Upper lobe of left lung (tissue), 6 donors: ENCODE results near the gene SDK2. TPM values are rescaled to one million over a fixed set of nuclear protein-coding genes. Genes with fewer than 3 reads are reported as not detected.
A peak's percentile ranks its signal among the peaks of the same experiment; 100 is the strongest.
"Not testable (repeated sequence)": the region's sequence is repeated elsewhere in the genome, so short reads cannot be mapped to it uniquely, and the experiment has no call there.

ENCODE experiments used
- ATAC-seq, 2 donors: fragments of 200-7000 bp; cut with Tn5 transposase; one replicate each; pipeline ENCODE4 v1.9.1; 2022; ENCODE audit warnings: mild to moderate bottlenecking in 2 of 2, moderate library complexity in 2 of 2; ENCODE audit not compliant: low FRiP score in 2 of 2
- DNase-seq, 2 donors: peaks; one replicate each; pipeline ENCODE4 v3.0.0-alpha.2; 2019 to 2020
- H3K27ac ChIP-seq, 4 donors: fragments of 200-600 bp; sonication (generic); one replicate each; pipeline ENCODE4 v1.5.1; 2016 to 2019
- H3K27me3 ChIP-seq, 4 donors: fragments of 200-600 bp; sonication (generic); one replicate each; pipeline ENCODE4 v1.5.1; 2017 to 2019
- H3K36me3 ChIP-seq, 4 donors: fragments of 200-600 bp; sonication (generic); one replicate each; pipeline ENCODE4 v1.5.1; 2016 to 2019
- H3K4me1 ChIP-seq, 4 donors: fragments of 200-600 bp; sonication (generic); one replicate each; pipeline ENCODE4 v1.5.1; 2018 to 2019
- H3K4me3 ChIP-seq, 4 donors: fragments of 200-600 bp; sonication (generic); one replicate each; pipeline ENCODE4 v1.5.1; 2017 to 2019; ENCODE audit warnings: mild to moderate bottlenecking in 2 of 4, moderate library complexity in 1 of 4
- H3K9me3 ChIP-seq, 4 donors: fragments of 200-600 bp; sonication (generic); one replicate each; pipeline ENCODE4 v1.5.1; 2018 to 2019
- EP300 ChIP-seq, 4 donors: sonication (generic); formaldehyde crosslinking; IDR thresholded peaks; one replicate each; pipeline ENCODE4 v1.5.1; 2017; ENCODE audit warnings: antibody characterized with exemption in 4 of 4, control low read depth in 2 of 4
- POLR2A ChIP-seq, 4 donors: fragments of 450-650 bp; IDR thresholded peaks; one replicate each; pipeline ENCODE4 v1.5.1; 2016 to 2017; ENCODE audit warnings: antibody characterized with exemption in 4 of 4, mild to moderate bottlenecking in 2 of 4
- POLR2AphosphoS5 ChIP-seq, 2 donors: sonication (generic); formaldehyde crosslinking; IDR thresholded peaks; one replicate each; pipeline ENCODE4 v1.5.1; 2017; ENCODE audit warnings: antibody characterized with exemption in 2 of 2
- WGBS, 2 donors: methylation state at CpG; one replicate each; pipeline ENCODE4 v1.1.5; 2017 to 2018; 5-methylcytosine and 5-hydroxymethylcytosine counted together
- total RNA-seq, 6 donors: library from RNA; depleted of rRNA in 4 of 6; stranded (reverse); fragments of >200 nt in 4 of 6; gene quantifications; one replicate each; pipeline versions ENCODE4 v1.1.0 to v1.2.1, GENCODE V29; 2016 to 2021
- TF ChIP-seq, protein P1 (sequence below), 6 experiments: fragments of 450-650 bp in 4 of 6; fragments of 200-600 bp in 2 of 6; sonication (generic) in 2 of 6; IDR thresholded peaks; one replicate each; pipeline ENCODE4 v1.5.1; 2016 to 2019; ENCODE audit warnings: antibody characterized with exemption in 6 of 6
- donor health status: DM: no; HTN: no; CAD: no; lungs with moderate emphysema.
- donor health status: DM: no; HTN: yes; CAD: no; lungs with severe emphysema.

SDK2 gene
- total RNA-seq, 6 donors from 2014 or later: 1.2 to 7.3 (median 2.9) TPM

DNA sequence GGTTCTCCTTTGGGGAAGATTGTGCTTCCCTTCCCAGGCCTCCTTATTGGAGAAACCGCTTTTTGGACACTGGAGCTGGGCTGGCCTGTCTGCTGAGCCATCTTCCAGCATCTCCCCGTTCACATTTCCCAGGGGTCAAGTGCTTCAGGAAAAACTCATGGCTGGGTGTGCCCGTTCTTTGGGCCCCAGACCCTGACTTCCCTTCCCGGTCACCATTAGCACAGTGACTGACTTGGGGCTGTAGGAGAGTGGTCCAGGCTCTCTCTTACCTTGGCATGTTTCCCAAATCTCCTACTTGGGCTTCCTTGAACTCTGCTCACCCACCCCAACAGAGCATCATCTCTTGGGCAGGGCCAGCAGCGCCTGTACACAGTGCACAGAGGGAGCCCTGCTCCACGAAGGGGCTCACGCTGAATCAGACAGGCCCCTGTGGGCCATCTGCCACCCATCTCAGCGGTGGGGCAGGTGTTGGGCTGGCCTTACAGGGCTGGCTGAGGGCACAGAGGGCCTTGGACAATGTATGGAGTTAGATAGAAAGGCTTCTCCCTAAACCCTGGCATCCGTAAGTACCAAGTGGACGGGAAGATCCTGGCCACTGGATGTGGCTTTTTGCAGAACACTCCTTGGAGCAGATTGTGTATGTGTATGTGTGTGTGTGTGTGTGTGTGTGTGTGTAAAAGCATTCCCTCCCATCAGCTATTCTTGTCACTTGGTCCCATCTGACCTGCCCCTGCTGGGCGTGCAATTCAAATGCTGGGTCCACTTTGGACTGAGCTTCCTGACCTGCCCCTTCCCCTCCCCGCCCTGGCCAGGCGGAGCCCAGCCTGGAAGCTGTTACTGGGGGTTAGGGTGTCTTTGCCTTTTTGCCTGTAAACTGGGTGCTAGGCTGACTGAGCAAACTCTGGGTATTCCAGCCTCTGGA lies 307.6 kb downstream of the SDK2 start:
- ATAC-seq: peak in 1 of 2 donors; percentile 38
- Histone ChIP-seq H3K4me3 (no peak overlapping the region), H3K9me3 (no peaks in the 10 kb centered on the region), H3K4me1 (peaks cover 4 to 15% (median 14%) of the 10 kb centered on the region in 4 donors), H3K36me3 (no peaks in the 10 kb centered on the region), H3K27ac (no peak overlapping the region), H3K27me3 (no peaks in the 10 kb centered on the region)
- 73 to 86% methylated on average over 4 to 12 of the region's 13 CpGs for WGBS, 2 donors
- DNase-seq: peak in 1 of 2 donors; percentile 45
- TF ChIP-seq, protein P1, sequence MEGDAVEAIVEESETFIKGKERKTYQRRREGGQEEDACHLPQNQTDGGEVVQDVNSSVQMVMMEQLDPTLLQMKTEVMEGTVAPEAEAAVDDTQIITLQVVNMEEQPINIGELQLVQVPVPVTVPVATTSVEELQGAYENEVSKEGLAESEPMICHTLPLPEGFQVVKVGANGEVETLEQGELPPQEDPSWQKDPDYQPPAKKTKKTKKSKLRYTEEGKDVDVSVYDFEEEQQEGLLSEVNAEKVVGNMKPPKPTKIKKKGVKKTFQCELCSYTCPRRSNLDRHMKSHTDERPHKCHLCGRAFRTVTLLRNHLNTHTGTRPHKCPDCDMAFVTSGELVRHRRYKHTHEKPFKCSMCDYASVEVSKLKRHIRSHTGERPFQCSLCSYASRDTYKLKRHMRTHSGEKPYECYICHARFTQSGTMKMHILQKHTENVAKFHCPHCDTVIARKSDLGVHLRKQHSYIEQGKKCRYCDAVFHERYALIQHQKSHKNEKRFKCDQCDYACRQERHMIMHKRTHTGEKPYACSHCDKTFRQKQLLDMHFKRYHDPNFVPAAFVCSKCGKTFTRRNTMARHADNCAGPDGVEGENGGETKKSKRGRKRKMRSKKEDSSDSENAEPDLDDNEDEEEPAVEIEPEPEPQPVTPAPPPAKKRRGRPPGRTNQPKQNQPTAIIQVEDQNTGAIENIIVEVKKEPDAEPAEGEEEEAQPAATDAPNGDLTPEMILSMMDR (IDR thresholded peaks at IDR 0.05): no peak
- TF ChIP-seq POLR2AphosphoS5 (IDR thresholded peaks at IDR 0.05) (no peak), EP300 (IDR thresholded peaks at IDR 0.05) (no peak), POLR2A (IDR thresholded peaks at IDR 0.05) (no peak)

DNA sequence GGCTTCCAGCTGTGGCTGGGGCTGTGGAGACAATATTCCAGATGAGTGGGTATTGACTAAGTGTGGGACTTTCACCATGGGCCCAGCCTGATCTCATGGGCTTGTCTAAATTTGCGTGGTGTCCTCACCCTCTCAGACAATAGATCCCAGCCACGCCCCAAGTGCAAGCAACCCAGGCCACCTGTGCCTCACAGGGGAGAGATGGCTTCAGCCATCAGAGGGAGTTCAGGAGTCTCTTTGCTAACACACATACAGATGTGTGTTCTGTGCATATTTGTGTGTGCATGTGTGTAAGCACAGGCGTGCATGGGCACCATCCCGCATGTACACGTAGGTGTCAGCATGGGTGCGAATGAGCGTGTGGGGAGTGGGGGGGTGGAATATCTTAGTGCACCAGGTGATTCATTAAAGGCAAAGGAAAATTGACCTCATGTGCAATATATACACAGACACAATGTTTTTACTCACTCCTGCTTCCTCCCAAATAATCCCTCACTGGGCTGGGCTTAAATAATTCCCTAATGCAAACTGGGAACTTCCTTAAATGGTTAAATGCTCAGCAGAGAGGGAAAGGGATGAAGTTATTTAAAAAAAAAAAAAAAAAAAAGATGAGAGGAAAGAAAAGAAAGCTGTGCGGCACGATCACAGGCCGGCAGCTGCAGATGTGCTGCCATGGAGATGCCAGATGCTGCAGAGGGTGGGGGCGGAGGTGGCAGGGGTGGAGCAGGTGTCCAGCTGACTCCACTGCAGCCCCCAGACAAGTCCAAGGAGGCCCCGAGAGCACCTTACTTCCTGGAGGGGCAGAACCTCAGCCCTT lies 308.4 kb downstream of the SDK2 start:
- Histone ChIP-seq H3K27me3 (no peaks in the 10 kb centered on the region), H3K4me3 (no peak overlapping the region), H3K36me3 (no peaks in the 10 kb centered on the region), H3K9me3 (no peaks in the 10 kb centered on the region), H3K4me1 (peaks cover 0 to 15% (median 14%) of the 10 kb centered on the region in 4 donors), H3K27ac (no peak overlapping the region)
- no peak for ATAC-seq
- DNase-seq: no peak
- WGBS, 2 donors: 82 to 85% methylated on average over 9 to 12 of the region's 12 CpGs
- TF ChIP-seq POLR2A (IDR thresholded peaks at IDR 0.05): no peak
- no peak for TF ChIP-seq POLR2AphosphoS5 (IDR thresholded peaks at IDR 0.05)
- TF ChIP-seq EP300 (IDR thresholded peaks at IDR 0.05): no peak
- TF ChIP-seq, protein P1 (IDR thresholded peaks at IDR 0.05): no peak

DNA sequence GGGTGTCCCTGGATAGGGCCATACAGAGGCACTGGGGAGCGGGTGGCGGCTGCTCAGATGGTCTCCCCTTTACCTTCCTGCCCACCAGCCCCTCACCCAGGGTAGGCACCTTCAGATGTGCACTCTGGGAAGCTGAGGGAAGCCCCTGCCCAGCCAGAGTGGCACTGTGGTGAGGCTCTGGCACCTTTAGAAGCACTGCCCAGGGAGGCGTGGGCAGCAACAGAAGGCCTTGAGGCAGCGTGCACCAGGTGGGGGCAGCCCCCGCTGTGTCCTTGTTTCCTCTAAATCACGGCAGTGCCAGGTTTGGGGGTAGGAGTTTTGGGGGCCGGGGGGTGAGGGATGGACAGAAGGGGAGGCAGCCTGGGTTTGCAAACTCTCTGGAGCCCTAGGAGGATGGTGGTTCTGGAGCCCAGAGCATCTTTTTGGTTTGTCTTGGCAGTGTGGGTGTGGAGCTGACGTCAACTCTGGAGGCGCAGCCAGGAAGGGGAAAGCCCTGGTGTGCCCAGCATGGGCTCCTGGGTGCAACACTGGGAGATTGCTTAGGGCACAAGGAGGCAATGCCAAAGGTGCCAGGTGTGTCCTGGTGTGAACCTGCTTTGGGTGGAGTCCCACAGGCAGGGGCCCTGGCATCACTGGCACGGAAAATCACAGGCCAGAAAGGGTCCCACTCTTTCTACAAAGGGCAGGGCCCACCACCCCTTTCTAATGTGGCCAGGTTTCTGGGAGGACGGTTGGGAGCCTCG lies 309.3 kb downstream of the SDK2 start:
- Histone ChIP-seq H3K4me3 (no peak overlapping the region), H3K27me3 (no peaks in the 10 kb centered on the region), H3K9me3 (no peaks in the 10 kb centered on the region), H3K27ac (no peak overlapping the region), H3K36me3 (no peaks in the 10 kb centered on the region), H3K4me1 (peaks cover 0 to 12% (median 10%) of the 10 kb centered on the region in 4 donors)
- TF ChIP-seq POLR2A (IDR thresholded peaks at IDR 0.05) (no peak), EP300 (IDR thresholded peaks at IDR 0.05) (no peak), POLR2AphosphoS5 (IDR thresholded peaks at IDR 0.05) (no peak)
- TF ChIP-seq, protein P1 (IDR thresholded peaks at IDR 0.05): no peak
- 73 to 75% methylated on average over 8 to 12 of the region's 12 CpGs for WGBS, 2 donors
- peak in 1 of 2 donors; percentile 48 for DNase-seq
- peak in 1 of 2 donors; percentile 17 for ATAC-seq

DNA sequence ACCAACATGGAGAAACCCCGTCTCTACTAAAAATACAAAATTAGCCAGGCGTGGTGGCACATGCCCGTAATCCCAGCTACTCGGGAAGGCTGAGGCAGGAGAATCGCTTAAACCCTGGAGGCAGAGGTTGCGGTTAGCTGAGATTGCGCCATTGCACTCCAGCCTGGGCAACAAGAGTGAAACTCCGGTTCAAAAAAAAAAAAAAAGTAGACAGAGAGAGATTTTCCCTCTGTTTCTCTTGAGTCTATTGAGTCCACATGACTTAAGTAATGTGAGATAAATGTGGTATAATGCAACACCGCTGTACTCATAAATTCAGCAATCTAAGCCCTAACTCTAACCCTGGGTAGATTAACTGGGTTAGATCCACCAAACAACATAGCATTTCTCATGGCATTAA lies 310.8 kb downstream of the SDK2 start:
- not testable (repeated sequence) for H3K27me3 ChIP-seq, H3K9me3 ChIP-seq, H3K36me3 ChIP-seq, H3K4me3 ChIP-seq
- H3K27ac ChIP-seq: peak overlapping the region in 2 of 4 donors; percentile 8 to 40
- H3K4me1 ChIP-seq: peaks cover 0 to 11% (median 5%) of the 10 kb centered on the region in 4 donors
- peak in 1 of 2 donors; percentile 77 for DNase-seq
- WGBS, 2 donors: 46 to 71% methylated on average over 9 of the region's 9 CpGs
- ATAC-seq: peak in 1 of 2 donors; percentile 41
